Hepatocyte (in vitro differentiated cells): ENCODE data around the gene FABP2. TPM values are rescaled to one million over a fixed set of nuclear protein-coding genes. Genes with fewer than 3 reads are reported as not detected.

Experiments used
- DNase-seq: peaks from one replicate; pipeline ENCODE4 v3.0.0-alpha.2; 2016; ENCODE audit warnings: low spot score
- H2AFZ ChIP-seq: fragments of 200-600 bp; sonication (generic); 2 replicates; pipeline ENCODE4 v1.6.0; 2016; ENCODE audit warnings: antibody characterized with exemption, mild to moderate bottlenecking
- H3K27ac ChIP-seq: fragments of 200-600 bp; sonication (generic); 2 replicates; pipeline ENCODE4 v1.5.1; 2016; ENCODE audit warnings: mild to moderate bottlenecking
- H3K27me3 ChIP-seq: fragments of 200-600 bp; sonication (generic); 2 replicates; pipeline ENCODE4 v1.6.1; 2016
- H3K36me3 ChIP-seq: fragments of 200-600 bp; sonication (generic); replicated peaks from 2 replicates; pipeline ENCODE4 v1.5.1; 2016; ENCODE audit warnings: low read depth; ENCODE audit not compliant: insufficient read depth
- H3K4me1 ChIP-seq: fragments of 200-600 bp; sonication (generic); 2 replicates; pipeline ENCODE4 v1.5.1; 2016; ENCODE audit warnings: mild to moderate bottlenecking, moderate library complexity; ENCODE audit not compliant: insufficient read depth
- H3K4me2 ChIP-seq: fragments of 200-600 bp; sonication (generic); 2 replicates; pipeline ENCODE4 v1.6.0; 2016
- H3K4me3 ChIP-seq: fragments of 200-600 bp; sonication (generic); 2 replicates; pipeline ENCODE4 v1.5.1; 2016; ENCODE audit warnings: mild to moderate bottlenecking
- H3K79me2 ChIP-seq: fragments of 200-600 bp; sonication (generic); 2 replicates; pipeline ENCODE4 v1.6.0; 2017; ENCODE audit warnings: mild to moderate bottlenecking
- H3K9me2 ChIP-seq: fragments of 200-600 bp; sonication (generic); replicated peaks from 2 replicates; pipeline ENCODE4 v1.6.0; 2017; ENCODE audit warnings: mild to moderate bottlenecking; ENCODE audit not compliant: insufficient read depth
- H3K9me3 ChIP-seq: fragments of 200-600 bp; sonication (generic); 2 replicates; pipeline ENCODE4 v1.5.1; 2016; ENCODE audit warnings: low read depth, mild to moderate bottlenecking
- H4K20me1 ChIP-seq: fragments of 200-600 bp; sonication (generic); 2 replicates; pipeline ENCODE4 v1.6.0; 2016; ENCODE audit warnings: mild to moderate bottlenecking; ENCODE audit not compliant: insufficient read depth, poor library complexity, severe bottlenecking
- CTCF ChIP-seq: fragments of 200-600 bp; sonication (generic); IDR thresholded peaks from 2 replicates; pipeline ENCODE4 v1.5.1; 2016; ENCODE audit warnings: antibody characterized with exemption, mild to moderate bottlenecking; ENCODE audit not compliant: poor library complexity
- EZH2 ChIP-seq: fragments of 200-600 bp; sonication (generic); IDR thresholded peaks from 2 replicates; pipeline ENCODE4 v1.6.1; 2016; ENCODE audit warnings: antibody characterized with exemption, mild to moderate bottlenecking, borderline replicate concordance
- EZH2phosphoT487 ChIP-seq: fragments of 200-600 bp; sonication (generic); IDR thresholded peaks from one replicate; pipeline ENCODE4 v1.6.1; 2018; ENCODE audit warnings: antibody characterized with exemption, mild to moderate bottlenecking, low read depth, moderate library complexity; ENCODE audit not compliant: unreplicated experiment, severe bottlenecking
- WGBS: methylation state at CpG from one replicate; pipeline ENCODE4 v1.1.6; 2016; ENCODE audit warnings: low lambda C conversion rate; ENCODE audit errors: missing lambda C conversion rate; 5-methylcytosine and 5-hydroxymethylcytosine counted together
- polyA plus RNA-seq: library from polyadenylated mRNA; unstranded; fragments of >200 nt; fragmentation: Nextera tagmentation; extraction: Ambion mirVana; gene quantifications from 2 replicates; pipeline ENCODE4 v1.2.1, GENCODE V29; 2016
- total RNA-seq: library from RNA; depleted of rRNA; stranded (reverse); fragments of >200 nt; gene quantifications from 2 replicates; pipeline ENCODE4 v1.2.3, GENCODE V29; 2014

FABP2 gene
- total and polyA plus RNA-seq, 2 experiments from 2014 or later = 7.0 to 10.7 TPM

DNA sequence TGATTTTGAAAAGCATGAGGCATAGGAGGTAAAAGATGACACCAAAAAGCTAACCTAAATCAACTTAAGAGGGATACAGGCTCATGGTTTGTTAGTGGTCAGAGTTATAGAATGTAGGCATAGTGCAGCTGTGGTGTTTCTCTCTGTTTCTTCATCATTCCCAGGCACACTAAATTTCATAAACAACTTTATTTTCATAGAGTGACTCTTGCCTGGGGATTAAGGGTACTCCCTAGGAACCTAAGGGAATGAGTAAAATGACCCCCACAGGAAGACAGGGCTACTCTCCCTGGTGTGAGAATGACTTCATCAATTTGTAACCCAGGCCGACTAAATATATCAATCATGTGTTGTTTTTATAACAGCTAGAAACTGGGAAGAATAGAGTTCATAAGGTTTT lies 11.1 kb downstream of the FABP2 start:
- WGBS = 95% methylated on average over 1 of the region's 1 CpG
- Histone ChIP-seq H3K9me2 (no peaks in the 10 kb centered on the region), H3K79me2 (no peaks in the 10 kb centered on the region), H2AFZ (no peak overlapping the region), H3K27ac (no peak overlapping the region), H3K36me3 (no peaks in the 10 kb centered on the region), H3K4me2 (no peak overlapping the region), H3K4me3 (no peak overlapping the region), H3K4me1 (no peaks in the 10 kb centered on the region), H3K27me3 (peaks cover 2% of the 10 kb centered on the region), H4K20me1 (no peaks in the 10 kb centered on the region), H3K9me3 (no peaks in the 10 kb centered on the region)
- TF ChIP-seq CTCF (no peak), EZH2 (no peak), EZH2phosphoT487 (no peak)
- DNase-seq = no peak

GRCh38 chr4:119307606-119308005 lies 14.3 kb downstream of the FABP2 start:
- TF ChIP-seq EZH2phosphoT487 (no peak), EZH2 (no peak), CTCF (no peak)
- Histone ChIP-seq H3K36me3 (no peaks in the 10 kb centered on the region), H3K79me2 (no peaks in the 10 kb centered on the region), H3K4me1 (no peaks in the 10 kb centered on the region), H3K27ac (no peak overlapping the region), H4K20me1 (no peaks in the 10 kb centered on the region), H3K4me2 (no peak overlapping the region), H3K4me3 (no peak overlapping the region), H3K27me3 (peaks cover 2% of the 10 kb centered on the region), H3K9me3 (no peaks in the 10 kb centered on the region), H2AFZ (no peak overlapping the region), H3K9me2 (no peaks in the 10 kb centered on the region)
- DNase-seq = no peak

DNA sequence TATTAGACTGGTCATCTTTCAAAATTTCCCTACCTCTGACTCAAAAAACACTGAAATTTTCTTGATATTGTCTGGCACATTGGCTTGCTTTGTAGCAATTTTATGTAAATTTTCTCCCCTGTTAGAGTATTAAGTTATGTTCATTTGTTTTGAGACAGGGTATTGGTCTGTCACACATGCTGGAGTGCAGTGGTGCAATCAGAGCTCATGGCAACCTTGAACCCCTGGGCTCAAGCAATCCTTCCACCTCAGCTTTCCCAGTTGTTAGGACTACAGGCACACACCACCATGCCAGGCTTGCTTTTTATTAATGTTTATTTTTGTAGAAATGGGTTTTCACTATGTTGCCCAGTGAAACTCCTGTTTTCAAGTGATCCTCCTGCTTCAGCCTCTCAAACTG lies 17.5 kb downstream of the FABP2 start:
- Histone ChIP-seq H3K9me3 (no peaks in the 10 kb centered on the region), H3K9me2 (no peaks in the 10 kb centered on the region), H3K4me1 (no peaks in the 10 kb centered on the region), H3K36me3 (no peaks in the 10 kb centered on the region), H3K27ac (no peak overlapping the region), H3K27me3 (peaks cover 2% of the 10 kb centered on the region), H4K20me1 (no peaks in the 10 kb centered on the region), H3K79me2 (peaks cover 4% of the 10 kb centered on the region), H3K4me2 (no peak overlapping the region), H2AFZ (no peak overlapping the region), H3K4me3 (no peak overlapping the region)
- DNase-seq = no peak
- TF ChIP-seq EZH2 (no peak), EZH2phosphoT487 (no peak), CTCF (no peak)
